ENCODE results near the gene WFDC11.
A peak's percentile ranks its signal among the peaks of the same experiment; 100 is the strongest.

The WFDC11 gene

GRCh38 chr20:45629496-45630100 is 40.4 kb downstream of the WFDC11 start, which contains the start of gene WFDC10A:
Gene WFDC10A, plus strand, starts transcription at chr20:45629739. Its CDS starts 75 bp downstream, at chr20:45629814.
- TF ChIP-seq RAD21 (IDR thresholded peaks at IDR 0.05; ENCODE audit: low read depth) (peak; percentile 67), ZBTB7A (IDR thresholded peaks at IDR 0.05; ENCODE audit: low read depth) (no peak)

GRCh38 chr20:45626540-45626939 is 43.5 kb downstream of the WFDC11 start:
- TF ChIP-seq RAD21 (IDR thresholded peaks at IDR 0.05; ENCODE audit: low read depth), result no peak
- TF ChIP-seq TAF1 (IDR thresholded peaks at IDR 0.05; ENCODE audit: low read depth), result no peak
- no peak for TF ChIP-seq EP300 (IDR thresholded peaks at IDR 0.05; ENCODE audit: borderline replicate concordance)
- no peak for TF ChIP-seq REST (IDR thresholded peaks at IDR 0.05; ENCODE audit: low read depth)
- no peak for TF ChIP-seq CREB1 (IDR thresholded peaks at IDR 0.05; ENCODE audit: low read depth)
- no peak for TF ChIP-seq EGR1 (IDR thresholded peaks at IDR 0.05)
- TF ChIP-seq USF1 (IDR thresholded peaks at IDR 0.05), result no peak
- TF ChIP-seq TEAD4 (IDR thresholded peaks at IDR 0.05), result no peak
- TF ChIP-seq YY1 (IDR thresholded peaks at IDR 0.05; ENCODE audit: low read depth), result no peak
- TF ChIP-seq CEBPB (IDR thresholded peaks at IDR 0.05), result no peak
- TF ChIP-seq MAX (IDR thresholded peaks at IDR 0.05), result no peak
- no peak for TF ChIP-seq TCF12 (IDR thresholded peaks at IDR 0.05; ENCODE audit: low read depth)
- no peak for TF ChIP-seq ZBTB7A (IDR thresholded peaks at IDR 0.05; ENCODE audit: low read depth)
- no peak for TF ChIP-seq FOXM1 (IDR thresholded peaks at IDR 0.05; ENCODE audit: borderline replicate concordance, low read depth)
- TF ChIP-seq NFIC (IDR thresholded peaks at IDR 0.05), result no peak

- TF ChIP-seq RAD21 (IDR thresholded peaks at IDR 0.05; ENCODE audit: low read depth) (no peak), YY1 (IDR thresholded peaks at IDR 0.05; ENCODE audit: low read depth) (no peak), EGR1 (IDR thresholded peaks at IDR 0.05) (no peak), CREB1 (IDR thresholded peaks at IDR 0.05; ENCODE audit: low read depth) (no peak), FOXM1 (IDR thresholded peaks at IDR 0.05; ENCODE audit: borderline replicate concordance, low read depth) (no peak), USF1 (IDR thresholded peaks at IDR 0.05) (no peak), MAX (IDR thresholded peaks at IDR 0.05) (no peak), NFIC (IDR thresholded peaks at IDR 0.05) (no peak), ZBTB7A (IDR thresholded peaks at IDR 0.05; ENCODE audit: low read depth) (no peak), TAF1 (IDR thresholded peaks at IDR 0.05; ENCODE audit: low read depth) (no peak)
These were observed 48.4 kb downstream of the WFDC11 start for GRCh38 chr20:45621593-45621992.

- no peak for TF ChIP-seq NFIC (IDR thresholded peaks at IDR 0.05)
- TF ChIP-seq TAF1 (IDR thresholded peaks at IDR 0.05; ENCODE audit: low read depth), result no peak
- TF ChIP-seq EP300 (IDR thresholded peaks at IDR 0.05; ENCODE audit: borderline replicate concordance), result no peak
- no peak for TF ChIP-seq YY1 (IDR thresholded peaks at IDR 0.05; ENCODE audit: low read depth)
- TF ChIP-seq MAX (IDR thresholded peaks at IDR 0.05), result no peak
- TF ChIP-seq CREB1 (IDR thresholded peaks at IDR 0.05; ENCODE audit: low read depth), result no peak
These were observed 52.4 kb downstream of the WFDC11 start for GRCh38 chr20:45617591-45617990.

GRCh38 chr20:45612314-45612713 is 57.7 kb downstream of the WFDC11 start:
- TF ChIP-seq CEBPB (IDR thresholded peaks at IDR 0.05), result no peak
- TF ChIP-seq TEAD4 (IDR thresholded peaks at IDR 0.05), result no peak
- TF ChIP-seq CREB1 (IDR thresholded peaks at IDR 0.05; ENCODE audit: low read depth), result no peak
- TF ChIP-seq ZBTB7A (IDR thresholded peaks at IDR 0.05; ENCODE audit: low read depth), result no peak
- no peak for TF ChIP-seq RAD21 (IDR thresholded peaks at IDR 0.05; ENCODE audit: low read depth)
- no peak for TF ChIP-seq EP300 (IDR thresholded peaks at IDR 0.05; ENCODE audit: borderline replicate concordance)
- no peak for TF ChIP-seq USF1 (IDR thresholded peaks at IDR 0.05)
- no peak for TF ChIP-seq REST (IDR thresholded peaks at IDR 0.05; ENCODE audit: low read depth)
- no peak for TF ChIP-seq TAF1 (IDR thresholded peaks at IDR 0.05; ENCODE audit: low read depth)

Measured in Ishikawa (cell line).